Astrocyte of the spinal cord (primary cell): ENCODE results near the gene MUC15.
"Not testable (repeated sequence)": the region's sequence is repeated elsewhere in the genome, so short reads cannot be mapped to it uniquely, and the experiment has no call there.

Source experiments
- DNase-seq: peaks from one replicate; pipeline ENCODE4 v3.0.0; 2011; ENCODE audit warnings: low read depth, low spot score
- H3K4me3 ChIP-seq: 2 replicates; pipeline ENCODE4 v1.5.1; 2011; ENCODE audit warnings: low read depth, mild to moderate bottlenecking, low read length, moderate library complexity
- CTCF ChIP-seq: IDR thresholded peaks from 2 replicates; pipeline ENCODE4 v1.5.1; 2012; ENCODE audit warnings: low read depth, mild to moderate bottlenecking, low read length, inconsistent platforms
- in situ Hi-C: cut with HindIII; loops from 2 replicates; pipeline ENCODE4 v1.10.0; 2017; ENCODE audit warnings: low sequenced_read_pairs

The MUC15 gene

GRCh38 chr11:26607725-26608506 is 35.9 kb upstream of the MUC15 start:
- no peak overlapping the region for H3K4me3 ChIP-seq
- in situ Hi-C loops, result no loop called here
- no peak for TF ChIP-seq CTCF
- no peak for DNase-seq

- TF ChIP-seq CTCF, result no peak
- in situ Hi-C loops, result no loop called here
- DNase-seq, result no peak
- no peak overlapping the region for H3K4me3 ChIP-seq
Observed at GRCh38 chr11:26599876-26600434, 27.9 kb upstream of the MUC15 start.

GRCh38 chr11:26599425-26599824 is 27.4 kb upstream of the MUC15 start:
- in situ Hi-C loops, result no loop called here

GRCh38 chr11:26597899-26598298 is 25.8 kb upstream of the MUC15 start:
- TF ChIP-seq CTCF, result no peak
- no peak for DNase-seq
- no peak overlapping the region for H3K4me3 ChIP-seq
- in situ Hi-C loops, result no loop called here

More at GRCh38 chr11:26599425-26599824, 27.4 kb upstream of the MUC15 start:
- DNase-seq, result peak; percentile 58
- no peak overlapping the region for H3K4me3 ChIP-seq
- no peak for TF ChIP-seq CTCF

- DNase-seq, H3K4me3 ChIP-seq, in situ Hi-C loops: not testable (repeated sequence)
Observed at GRCh38 chr11:26597049-26597689, 25.1 kb upstream of the MUC15 start.

- H3K4me3 ChIP-seq, DNase-seq, in situ Hi-C loops: not testable (repeated sequence)
Observed at GRCh38 chr11:26595207-26595865, 23.3 kb upstream of the MUC15 start.

- TF ChIP-seq CTCF, result no peak
- no peak for DNase-seq
- in situ Hi-C loops, result no loop called here
- H3K4me3 ChIP-seq, result no peak overlapping the region
Observed at GRCh38 chr11:26593691-26594090, 21.6 kb upstream of the MUC15 start.
